HEK293 (cell line): ENCODE results near the gene NRL.

Source experiments
- GLIS1 ChIP-seq: fragments of 450-650 bp; formaldehyde crosslinking; IDR thresholded peaks from 2 replicates; pipeline ENCODE4 v1.5.1; 2016; ENCODE audit warnings: missing biosample characterization, missing genetic modification characterization
- INSM2 ChIP-seq: fragments of 450-650 bp; formaldehyde crosslinking; IDR thresholded peaks from 2 replicates; pipeline ENCODE4 v1.5.1; 2016; ENCODE audit warnings: missing biosample characterization, missing genetic modification characterization
- KLF10 ChIP-seq: fragments of 450-650 bp; IDR thresholded peaks from 2 replicates; pipeline ENCODE4 v1.5.1; 2018; ENCODE audit warnings: missing biosample characterization, mild to moderate bottlenecking, missing genetic modification characterization
- KLF7 ChIP-seq: fragments of 450-650 bp; formaldehyde crosslinking; IDR thresholded peaks from 2 replicates; pipeline ENCODE4 v1.5.1; 2016; ENCODE audit warnings: missing biosample characterization, missing genetic modification characterization, borderline replicate concordance
- PRDM2 ChIP-seq: fragments of 450-650 bp; formaldehyde crosslinking; IDR thresholded peaks from 2 replicates; pipeline ENCODE4 v1.5.1; 2016; ENCODE audit warnings: missing biosample characterization, missing genetic modification characterization, borderline replicate concordance
- PRDM4 ChIP-seq: fragments of 450-650 bp; formaldehyde crosslinking; IDR thresholded peaks from 2 replicates; pipeline ENCODE4 v1.5.1; 2017; ENCODE audit warnings: missing biosample characterization, missing genetic modification characterization
- TRIM28 ChIP-seq: IDR thresholded peaks from 2 replicates; pipeline ENCODE4 v1.6.1; 2011; ENCODE audit warnings: low read length, control low read depth, borderline replicate concordance
- WT1 ChIP-seq: fragments of 450-650 bp; formaldehyde crosslinking; IDR thresholded peaks from 2 replicates; pipeline ENCODE4 v1.5.1; 2016; ENCODE audit warnings: missing biosample characterization, missing genetic modification characterization
- ZBTB11 ChIP-seq: fragments of 450-650 bp; formaldehyde crosslinking; conservative IDR thresholded peaks from 2 replicates; pipeline ENCODE4 v1.5.1; 2016; ENCODE audit warnings: low read depth, missing biosample characterization, missing genetic modification characterization
- ZFP41 ChIP-seq: fragments of 450-650 bp; formaldehyde crosslinking; IDR thresholded peaks from 2 replicates; pipeline ENCODE4 v1.5.1; 2016; ENCODE audit warnings: missing biosample characterization, missing genetic modification characterization, borderline replicate concordance
- ZNF169 ChIP-seq: fragments of 450-650 bp; formaldehyde crosslinking; IDR thresholded peaks from 2 replicates; pipeline ENCODE4 v1.5.1; 2016; ENCODE audit warnings: missing biosample characterization, missing genetic modification characterization
- ZNF18 ChIP-seq: fragments of 450-650 bp; formaldehyde crosslinking; IDR thresholded peaks from 2 replicates; pipeline ENCODE4 v1.5.1; 2016; ENCODE audit warnings: missing biosample characterization, missing genetic modification characterization
- ZNF37A ChIP-seq: fragments of 450-650 bp; IDR thresholded peaks from 2 replicates; pipeline ENCODE4 v1.5.1; 2018; ENCODE audit warnings: missing biosample characterization, missing genetic modification characterization
- ZNF391 ChIP-seq: fragments of 450-650 bp; formaldehyde crosslinking; IDR thresholded peaks from 2 replicates; pipeline ENCODE4 v1.5.1; 2016; ENCODE audit warnings: low read depth, missing biosample characterization, missing genetic modification characterization, borderline replicate concordance
- ZNF558 ChIP-seq: fragments of 450-650 bp; formaldehyde crosslinking; IDR thresholded peaks from 2 replicates; pipeline ENCODE4 v1.5.1; 2016; ENCODE audit warnings: missing biosample characterization, missing genetic modification characterization
- ZNF600 ChIP-seq: fragments of 450-650 bp; formaldehyde crosslinking; IDR thresholded peaks from 2 replicates; pipeline ENCODE4 v1.5.1; 2016; ENCODE audit warnings: missing biosample characterization, missing genetic modification characterization
- ZNF654 ChIP-seq: fragments of 450-650 bp; formaldehyde crosslinking; IDR thresholded peaks from 2 replicates; pipeline ENCODE4 v1.5.1; 2016; ENCODE audit warnings: low read depth, missing biosample characterization, missing genetic modification characterization
- ZNF785 ChIP-seq: fragments of 450-650 bp; formaldehyde crosslinking; IDR thresholded peaks from 2 replicates; pipeline ENCODE4 v1.5.1; 2016; ENCODE audit warnings: missing biosample characterization, missing genetic modification characterization
- ZSCAN18 ChIP-seq: fragments of 450-650 bp; formaldehyde crosslinking; IDR thresholded peaks from 2 replicates; pipeline ENCODE4 v1.5.1; 2016; ENCODE audit warnings: missing biosample characterization, missing genetic modification characterization

Gene NRL

GRCh38 chr14:24114532-24115421 lies at the start of gene NRL, which contains the start of gene DCAF11 (continued):
- no peak for TF ChIP-seq ZBTB11
- TF ChIP-seq ZFP41, result no peak
- TF ChIP-seq KLF7 (tag by site-specific recombination), result 0 out of 2 replicates have a peak, but pooled peaks have one; percentile 9
- peak; percentile 59; the same call in 1 of the 2 replicates for TF ChIP-seq INSM2 (tag by site-specific recombination)
- TF ChIP-seq PRDM4 (tag by site-specific recombination), result no peak
- peak; percentile 99 for TF ChIP-seq ZNF18 (tag by site-specific recombination)
- TF ChIP-seq ZNF654, result no peak
- TF ChIP-seq ZSCAN18 (tag by site-specific recombination), result no peak
- no peak for TF ChIP-seq ZNF169 (tag by site-specific recombination)
- TF ChIP-seq ZNF558 (tag by site-specific recombination), result no peak
- no peak for TF ChIP-seq PRDM2 (tag by site-specific recombination)
- no peak for TF ChIP-seq ZNF37A
- TF ChIP-seq ZNF391 (tag by site-specific recombination), result peak; percentile 33; the same call in 1 of the 2 replicates
- TF ChIP-seq KLF10 (tag by site-specific recombination), result peak; percentile 100
- no peak; the same call in none of the 2 replicates for TF ChIP-seq WT1 (tag by site-specific recombination)
- TF ChIP-seq TRIM28, result 0 out of 2 replicates have a peak, but pooled peaks have one; percentile 43
- peak; percentile 85; the same call in 1 of the 2 replicates for TF ChIP-seq GLIS1 (tag by site-specific recombination)
- TF ChIP-seq ZNF600 (tag by site-specific recombination), result no peak; the same call in 1 of the 2 replicates
- peak; percentile 93 for TF ChIP-seq ZNF785 (tag by site-specific recombination)
